Activated CD8-positive, alpha-beta T cell treated with anti-CD3 and anti-CD28 coated beads for 36 hours (primary cell): ENCODE data around the gene ATN1. TPM values are rescaled to one million over a fixed set of nuclear protein-coding genes. Genes with fewer than 3 reads are reported as not detected.

Experiments
- ATAC-seq: fragments of 200-7000 bp; cut with Tn5 transposase; one replicate; pipeline ENCODE4 v1.10.0; 2021; ENCODE audit warnings: mild to moderate bottlenecking, moderate library complexity
- CTCF ChIA-PET: fragments of 350-600 bp; sonication (Branson Sonifier 250); formaldehyde crosslinking; loops from one replicate; lab custom pipeline; 2021; ENCODE audit warnings: antibody characterized with exemption; lab: Charles Lee
- POLR2A ChIA-PET: fragments of 350-600 bp; sonication (Branson Sonifier 250); formaldehyde crosslinking; loops from one replicate; lab custom pipeline; 2021; ENCODE audit warnings: antibody characterized with exemption; lab: Charles Lee
- DNase-seq: peaks from one replicate; pipeline ENCODE4 v3.0.0-alpha.2; 2020
- H3K27ac Mint-ChIP-seq: one replicate; pipeline ENCODE4 v1.8.0; 2021; ENCODE audit warnings: mild to moderate bottlenecking, mixed read lengths
- H3K27me3 Mint-ChIP-seq: one replicate; pipeline ENCODE4 v1.8.0; 2021; ENCODE audit warnings: mixed read lengths
- H3K36me3 Mint-ChIP-seq: one replicate; pipeline ENCODE4 v1.8.0; 2021; ENCODE audit warnings: low read depth, mixed read lengths
- H3K4me1 Mint-ChIP-seq: one replicate; pipeline ENCODE4 v1.8.0; 2021; ENCODE audit warnings: low read depth, mixed read lengths
- H3K4me3 Mint-ChIP-seq: one replicate; pipeline ENCODE4 v1.8.0; 2021; ENCODE audit warnings: mild to moderate bottlenecking, moderate library complexity, mixed read lengths
- H3K9me3 Mint-ChIP-seq: one replicate; pipeline ENCODE4 v1.8.0; 2021; ENCODE audit warnings: mixed read lengths
- CTCF ChIP-seq: fragments of 200-600 bp; IDR thresholded peaks from one replicate; pipeline ENCODE4 v1.8.0; 2022; ENCODE audit warnings: antibody characterized with exemption, mild to moderate bottlenecking
- intact Hi-C: fragments of 100-400 bp; cut with micrococcal nuclease; formaldehyde crosslinking; loops from one replicate; pipeline ENCODE4 v1.10.0; 2022
- total RNA-seq, 2 experiments: library from RNA; stranded (reverse); gene quantifications; one replicate each; pipeline ENCODE4 v1.2.3, GENCODE V29; 2021

The ATN1 gene
- total RNA-seq, 2 experiments from 2014 or later = 26.4 to 28.5 TPM

- intact Hi-C loops = no loop called here
- peaks cover 33% of the 10 kb centered on the region for H3K36me3 Mint-ChIP-seq
- no peak overlapping the region for H3K4me3 Mint-ChIP-seq
- CTCF ChIA-PET = interaction anchor here (1.1 to 7.3 kb wide), 11 partner anchors 10 to 179 kb away, joined by 3 to 108 read pairs (median 16); partner anchors contain the start of genes C12orf57, ENO2, RNU7-1 and SPSB2
- DNase-seq = no peak
- no peaks in the 10 kb centered on the region for H3K9me3 Mint-ChIP-seq
- peak overlapping the region; percentile 49 for H3K27ac Mint-ChIP-seq
- POLR2A ChIA-PET = interaction anchor here (1.4 to 36.0 kb wide), 3 partner anchors 9 to 31 kb away, joined by 11 to 1266 read pairs (median 90); partner anchors contain the start of genes C12orf57, ENO2, PTPN6 and RNU7-1
- no peak for ATAC-seq
- H3K4me1 Mint-ChIP-seq = peaks cover 46% of the 10 kb centered on the region
- H3K27me3 Mint-ChIP-seq = no peaks in the 10 kb centered on the region
- TF ChIP-seq CTCF = no peak
Observed at GRCh38 chr12:6923003-6923732, 4.6 kb upstream of the ATN1 start.

GRCh38 chr12:6923851-6924250, 3.9 kb upstream of the ATN1 start:
- DNase-seq = no peak
- Mint-ChIP-seq H3K9me3 (no peaks in the 10 kb centered on the region), H3K27me3 (no peaks in the 10 kb centered on the region), H3K4me3 (no peak overlapping the region), H3K36me3 (peaks cover 36% of the 10 kb centered on the region), H3K4me1 (peaks cover 50% of the 10 kb centered on the region), H3K27ac (peak overlapping the region; percentile 49)
- no peak for TF ChIP-seq CTCF
- ChIA-PET POLR2A (interaction anchor here (1.0 to 36.0 kb wide), 5 partner anchors 10 to 52 kb away, joined by 3 to 1266 read pairs (median 11); partner anchors contain the start of genes C12orf57, ENO2, PTPN6 and RNU7-1), CTCF (interaction anchor here (0.7 to 7.3 kb wide), 15 partner anchors 9 to 189 kb away, joined by 3 to 108 read pairs (median 14); partner anchors contain the start of genes C12orf57, ENO2, PTPN6 and RNU7-1)
- ATAC-seq = no peak
- intact Hi-C loops = no loop called here

GRCh38 chr12:6925239-6925539, 2.6 kb upstream of the ATN1 start:
- Mint-ChIP-seq H3K36me3 (peaks cover 24% of the 10 kb centered on the region), H3K9me3 (no peaks in the 10 kb centered on the region), H3K27ac (no peak overlapping the region), H3K27me3 (no peaks in the 10 kb centered on the region), H3K4me1 (peaks cover 51% of the 10 kb centered on the region), H3K4me3 (no peak overlapping the region)
- ATAC-seq (no peak), DNase-seq (no peak)
- no peak for TF ChIP-seq CTCF
- ChIA-PET POLR2A (interaction anchor here (0.7 to 36.0 kb wide), 11 partner anchors 9 to 183 kb away, joined by 3 to 1266 read pairs (median 4); partner anchors contain the start of genes C12orf57, PTPN6 and RNU7-1), CTCF (interaction anchor here (0.8 to 7.3 kb wide), 18 partner anchors 8 to 188 kb away, joined by 3 to 108 read pairs (median 8); partner anchors contain the start of genes C12orf57, ENO2, PTPN6 and RNU7-1)
- intact Hi-C loops = no loop called here

DNA sequence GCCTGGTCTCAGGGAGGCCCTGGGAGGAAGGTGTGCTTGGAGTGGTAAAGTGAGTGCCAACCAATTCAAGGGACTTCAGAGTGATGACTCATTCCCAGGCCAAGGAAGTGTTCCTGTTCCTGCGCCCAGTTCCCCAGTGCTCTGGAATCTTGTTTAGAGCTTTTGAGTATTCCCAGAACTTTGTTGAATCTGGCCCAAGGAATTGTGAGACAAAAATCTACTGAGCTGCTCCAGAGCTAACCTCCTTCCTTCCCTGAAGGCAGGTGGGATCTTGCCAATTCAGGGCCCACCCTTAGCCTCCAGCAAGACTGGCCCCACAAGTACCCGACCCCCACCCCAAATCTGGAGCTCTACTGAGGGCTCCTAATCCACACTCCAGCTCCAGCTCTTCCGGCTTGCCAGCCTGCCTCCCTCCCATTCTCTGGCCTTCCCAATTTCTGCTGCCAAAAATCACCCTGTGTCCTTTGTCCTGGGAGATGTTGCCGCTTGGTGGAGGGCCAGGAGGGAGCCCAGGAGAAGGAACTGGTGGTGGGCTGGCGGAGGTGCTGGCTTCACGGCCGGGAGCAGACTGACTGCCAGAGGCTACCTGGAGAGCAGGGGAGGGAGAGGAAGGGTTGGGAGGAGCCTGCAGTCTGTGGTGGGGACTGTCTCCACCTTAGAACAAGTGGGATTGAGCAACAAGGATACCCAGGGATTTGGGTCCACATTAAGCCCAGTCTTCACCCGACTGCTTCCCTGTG, 2.0 kb upstream of the ATN1 start:
- H3K36me3 Mint-ChIP-seq = peaks cover 24% of the 10 kb centered on the region
- CTCF ChIA-PET = interaction anchor here (0.8 to 7.3 kb wide), 21 partner anchors 8 to 187 kb away, joined by 3 to 108 read pairs (median 6); partner anchors contain the start of genes C12orf57, ENO2, PTMS and PTPN6
- H3K4me1 Mint-ChIP-seq = peaks cover 54% of the 10 kb centered on the region
- no peaks in the 10 kb centered on the region for H3K9me3 Mint-ChIP-seq
- no peak for ATAC-seq
- DNase-seq = no peak
- no peaks in the 10 kb centered on the region for H3K27me3 Mint-ChIP-seq
- intact Hi-C loops = no loop called here
- TF ChIP-seq CTCF = no peak
- peak overlapping the region; percentile 74 for H3K4me3 Mint-ChIP-seq
- POLR2A ChIA-PET = interaction anchor here (0.7 to 36.0 kb wide), 11 partner anchors 9 to 183 kb away, joined by 3 to 1266 read pairs (median 4); partner anchors contain the start of genes C12orf57, ENO2, PTPN6 and RNU7-1
- H3K27ac Mint-ChIP-seq = no peak overlapping the region
